GM12873 (cell line): ENCODE results near the gene TNS1.

Experiments
- CTCF ChIP-seq: IDR thresholded peaks from 2 replicates; pipeline ENCODE4 v1.5.1; 2012; ENCODE audit warnings: low read depth, mild to moderate bottlenecking, moderate library complexity, low read length, control low read depth; ENCODE audit not compliant: insufficient read depth; ENCODE audit errors: missing control alignments

The TNS1 gene

GRCh38 chr2:217966423-217967070 is 36.2 kb downstream of the TNS1 start:
- no peak for TF ChIP-seq CTCF

- TF ChIP-seq CTCF: no peak
Measured at GRCh38 chr2:217964275-217965161, 38.3 kb downstream of the TNS1 start.

GRCh38 chr2:217960351-217960750 is 42.4 kb downstream of the TNS1 start:
- no peak for TF ChIP-seq CTCF

GRCh38 chr2:217959723-217960122 is 43.1 kb downstream of the TNS1 start:
- TF ChIP-seq CTCF: no peak

- TF ChIP-seq CTCF: no peak
Measured at GRCh38 chr2:217958884-217959225, 43.9 kb downstream of the TNS1 start.

- TF ChIP-seq CTCF: no peak
Measured at GRCh38 chr2:217958206-217958883, 44.5 kb downstream of the TNS1 start.
